Inferior parietal cortex (tissue), 1 donor: ENCODE data around the gene PCMTD2.
A peak's percentile ranks its signal among the peaks of the same experiment; 100 is the strongest.
"Not testable (repeated sequence)": the region's sequence is repeated elsewhere in the genome, so short reads cannot be mapped to it uniquely, and the experiment has no call there.

Experiments
- DNase-seq: peaks from one replicate; pipeline ENCODE4 v3.0.0-alpha.2; 2016; ENCODE audit errors: extremely low spot score

Gene PCMTD2

DNA sequence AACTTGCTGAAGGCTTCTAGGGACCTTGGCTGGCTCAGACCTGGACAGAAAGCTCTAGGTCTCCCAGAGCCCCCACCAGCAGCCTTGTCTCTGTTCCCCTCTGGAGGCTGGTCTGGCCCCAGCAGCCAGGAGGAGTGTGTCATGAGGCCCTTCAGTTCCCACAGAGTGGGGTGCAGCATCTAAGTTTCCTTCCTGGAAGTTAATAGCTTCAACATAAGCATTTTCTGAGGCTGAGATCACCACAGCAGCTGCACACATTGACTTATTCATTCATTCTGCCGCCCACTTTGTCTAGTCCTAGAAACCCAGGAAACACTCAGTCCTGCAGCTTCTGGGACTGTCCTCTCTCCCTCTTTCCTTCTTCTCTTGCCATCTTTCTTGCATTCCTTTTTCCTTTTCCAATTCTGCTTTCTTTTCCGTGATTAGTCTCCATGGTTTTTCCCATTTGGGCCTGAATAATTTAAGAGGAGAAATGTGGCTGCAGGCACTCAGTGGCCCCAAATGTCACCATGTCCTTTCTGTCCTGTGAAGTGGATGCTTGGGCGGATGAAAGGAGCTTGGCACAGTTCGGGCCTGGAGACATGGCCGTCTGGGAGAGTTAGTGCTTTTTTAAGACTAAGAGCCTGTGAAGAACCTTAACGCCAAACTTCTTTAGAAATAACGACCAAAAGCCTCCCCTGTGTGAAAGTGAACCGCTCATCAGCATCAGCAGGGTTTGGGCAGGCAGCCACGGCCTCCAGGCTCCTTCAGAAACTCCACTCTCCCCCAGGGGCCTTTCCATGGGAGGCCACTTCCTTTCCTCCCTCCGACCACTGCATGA, 31.0 kb upstream of the PCMTD2 start:
- DNase-seq, result peak; percentile 14

DNA sequence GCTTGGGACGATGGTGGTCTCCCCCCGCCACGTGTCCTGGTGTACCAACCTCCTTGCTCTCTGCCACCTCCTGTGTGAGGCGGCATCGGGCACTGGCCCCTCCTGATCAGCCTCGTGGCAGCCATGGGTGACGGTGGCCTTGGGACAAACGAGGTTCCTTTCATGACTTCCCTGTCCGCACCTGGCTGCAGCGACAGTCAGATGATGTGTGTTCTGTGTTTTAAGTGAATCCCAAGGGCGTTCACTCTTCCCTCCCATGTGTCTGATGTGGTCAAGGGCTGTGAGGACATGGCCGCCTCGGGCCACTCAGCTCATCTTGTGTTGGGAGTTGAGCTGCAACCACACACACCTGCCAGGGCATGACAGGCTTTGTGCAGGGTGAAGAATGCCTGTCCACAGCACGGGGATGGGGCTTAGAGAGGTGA, 30.4 kb upstream of the PCMTD2 start:
- DNase-seq, result no peak

DNA sequence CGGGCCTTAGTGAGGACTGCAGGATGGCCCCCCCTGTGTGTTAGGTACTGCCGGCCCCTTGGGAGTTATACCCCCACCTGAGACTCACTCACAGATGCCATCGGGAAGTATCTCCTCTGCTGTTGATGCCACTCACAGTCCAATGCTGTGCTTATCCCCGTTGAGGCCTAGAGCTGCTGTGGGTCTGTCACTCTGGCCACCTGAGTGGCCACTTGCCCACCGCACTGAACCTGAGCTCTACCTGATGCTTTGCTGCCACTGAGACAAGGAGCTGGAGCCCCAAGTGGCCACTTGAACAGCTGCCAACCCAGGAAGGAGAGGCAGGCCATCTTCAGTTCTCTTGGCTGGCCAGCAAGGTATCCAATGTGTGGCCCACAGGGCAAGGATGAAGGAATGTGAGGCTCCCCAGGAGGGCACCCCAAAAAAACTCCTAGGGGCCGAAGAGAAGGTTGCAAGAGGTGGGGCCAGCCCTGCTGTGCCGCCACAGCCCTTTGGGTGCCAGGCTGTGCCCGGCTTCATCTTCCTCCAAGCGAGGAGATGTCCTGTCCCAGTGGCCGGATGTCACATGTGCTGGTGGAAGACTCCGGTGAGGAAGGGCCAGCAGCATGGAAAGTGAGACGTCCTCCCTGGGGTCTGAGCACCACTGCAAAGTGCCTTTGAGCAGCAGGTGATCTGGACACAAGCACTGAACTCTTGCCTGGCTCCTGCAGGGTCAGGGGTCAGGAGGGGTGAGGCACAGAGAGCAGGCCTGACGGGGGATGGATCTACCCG, 29.5 kb upstream of the PCMTD2 start:
- DNase-seq, result no peak

DNA sequence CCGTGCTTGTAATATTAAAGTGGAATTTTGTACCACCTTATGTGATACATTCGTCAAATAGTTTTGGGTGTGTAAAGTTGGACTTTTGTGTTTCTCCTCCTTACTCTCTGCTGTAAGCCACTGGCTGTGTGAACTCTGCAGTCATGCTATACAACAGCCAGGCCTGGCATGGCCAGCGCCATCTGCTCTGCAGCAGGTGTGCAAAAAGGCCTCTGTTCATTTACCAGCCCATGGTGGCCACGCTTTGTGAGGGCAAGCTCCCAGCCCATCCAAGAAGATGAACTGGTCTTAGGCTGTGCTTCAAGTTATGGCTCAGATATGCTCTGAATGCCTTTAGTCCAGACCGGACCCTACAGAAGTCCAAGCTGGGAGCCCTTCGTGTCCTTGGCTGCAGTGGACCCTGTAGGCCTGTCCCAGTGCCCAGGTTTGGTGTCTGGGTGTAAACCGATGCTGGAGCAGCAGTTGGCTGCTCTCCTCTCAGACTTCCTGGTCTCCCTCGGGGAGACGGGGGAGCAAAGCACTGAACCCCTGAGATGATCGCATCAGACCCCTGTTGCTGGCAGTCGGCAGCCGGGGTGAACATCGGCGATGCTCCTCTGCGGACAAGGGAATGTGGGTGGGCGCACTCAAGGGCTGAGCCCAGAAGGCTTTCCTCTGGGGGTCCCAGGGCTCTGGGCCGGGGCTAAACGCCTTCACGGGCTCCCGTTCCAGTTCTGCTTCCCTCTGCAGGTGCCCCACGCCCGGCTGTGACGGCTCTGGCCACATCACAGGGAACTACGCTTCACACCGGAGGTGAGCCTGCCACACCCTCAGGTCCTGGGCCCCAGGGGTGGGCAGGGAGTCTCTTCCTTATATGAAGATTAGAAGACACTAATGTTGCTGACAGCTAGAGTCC, 28.6 kb upstream of the PCMTD2 start:
- no peak for DNase-seq

DNA sequence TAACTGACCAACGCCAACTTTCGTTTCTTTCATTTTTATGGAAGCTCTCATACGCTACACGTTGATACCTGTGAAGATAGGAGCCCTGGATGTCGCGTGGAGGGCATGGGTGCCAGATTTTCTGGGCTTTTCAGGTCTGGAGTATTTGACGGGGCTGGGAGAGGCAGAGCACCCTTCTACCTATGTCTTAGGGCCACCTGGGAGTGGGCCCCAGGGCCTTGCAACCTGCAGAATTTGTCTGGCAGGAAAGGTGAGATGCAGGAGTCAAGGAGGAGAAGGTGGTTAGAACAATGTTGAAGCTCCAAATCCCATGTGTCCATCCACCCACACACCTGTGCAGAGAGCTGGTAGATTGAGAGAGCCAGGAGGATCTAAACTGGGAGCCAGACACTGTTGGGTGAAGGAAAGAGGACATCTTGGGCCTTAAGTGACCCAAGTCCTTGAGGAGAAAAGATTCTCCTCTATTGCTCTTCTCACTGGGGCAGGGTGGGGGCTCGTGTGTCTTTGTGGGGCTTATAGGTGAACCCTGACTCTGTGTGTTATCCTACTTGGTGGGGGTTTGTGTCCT, 27.4 kb upstream of the PCMTD2 start:
- no peak for DNase-seq

DNA sequence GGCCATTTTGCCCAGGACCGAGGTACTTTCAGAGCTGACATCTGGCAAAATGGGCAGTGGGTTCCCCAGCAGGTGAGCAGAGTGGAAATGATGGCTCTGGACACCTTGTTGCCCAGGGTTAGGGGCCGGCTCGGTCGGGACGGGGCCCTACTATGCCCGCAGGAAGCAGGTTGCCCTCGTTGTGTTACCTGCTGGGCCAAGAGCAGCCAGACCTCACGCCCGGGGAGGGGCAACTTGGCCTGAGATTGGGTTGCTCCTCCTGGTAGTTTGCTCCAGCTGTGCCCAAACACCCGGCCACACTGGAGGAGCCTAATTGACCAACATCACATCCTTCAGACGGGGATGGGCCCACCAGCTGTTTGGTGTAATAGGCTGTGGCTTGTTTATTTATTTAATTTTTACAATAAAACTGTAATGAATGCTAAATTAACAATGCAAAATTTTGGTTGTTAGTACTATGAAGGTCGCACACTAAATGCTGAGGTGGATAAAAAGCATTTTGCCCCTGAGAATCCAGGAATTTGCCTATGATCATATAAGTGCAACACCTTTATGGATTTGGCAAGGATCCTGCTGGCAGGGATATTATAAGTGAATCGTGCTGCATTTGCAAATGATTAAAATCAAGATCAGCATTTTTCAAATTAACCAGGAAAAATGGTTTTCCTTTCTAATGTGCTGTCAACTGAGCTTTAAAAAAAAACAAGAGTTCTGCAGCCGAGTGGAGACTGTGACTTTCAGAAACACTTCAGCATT, 26.6 kb upstream of the PCMTD2 start:
- DNase-seq, result no peak

DNA sequence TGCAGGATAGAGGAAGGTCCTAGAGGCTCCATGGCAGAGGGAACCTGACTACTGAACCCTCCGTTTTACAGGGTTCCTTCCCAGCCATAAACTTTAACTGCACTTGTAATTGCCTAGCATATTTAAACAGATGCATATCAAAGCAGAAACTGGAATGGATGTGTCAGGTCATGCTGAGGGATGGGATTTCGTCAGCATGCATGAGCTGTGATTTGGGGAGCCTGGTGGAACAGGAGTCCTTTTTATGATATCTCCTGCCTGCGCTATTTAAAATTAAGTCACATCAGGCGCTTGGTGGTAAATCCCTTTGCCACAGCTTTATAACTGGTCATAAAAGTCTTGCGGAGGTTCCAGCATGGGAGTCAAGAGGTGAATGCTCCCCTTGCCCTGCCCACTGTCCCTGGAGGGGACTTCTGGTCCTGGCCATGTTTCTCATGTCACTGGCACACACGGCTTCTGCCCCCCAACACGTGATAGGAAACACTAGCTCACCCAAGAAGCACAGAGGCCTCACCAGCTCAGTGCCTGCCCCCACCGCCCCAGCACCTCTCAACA, 26.0 kb upstream of the PCMTD2 start:
- no peak for DNase-seq

DNA sequence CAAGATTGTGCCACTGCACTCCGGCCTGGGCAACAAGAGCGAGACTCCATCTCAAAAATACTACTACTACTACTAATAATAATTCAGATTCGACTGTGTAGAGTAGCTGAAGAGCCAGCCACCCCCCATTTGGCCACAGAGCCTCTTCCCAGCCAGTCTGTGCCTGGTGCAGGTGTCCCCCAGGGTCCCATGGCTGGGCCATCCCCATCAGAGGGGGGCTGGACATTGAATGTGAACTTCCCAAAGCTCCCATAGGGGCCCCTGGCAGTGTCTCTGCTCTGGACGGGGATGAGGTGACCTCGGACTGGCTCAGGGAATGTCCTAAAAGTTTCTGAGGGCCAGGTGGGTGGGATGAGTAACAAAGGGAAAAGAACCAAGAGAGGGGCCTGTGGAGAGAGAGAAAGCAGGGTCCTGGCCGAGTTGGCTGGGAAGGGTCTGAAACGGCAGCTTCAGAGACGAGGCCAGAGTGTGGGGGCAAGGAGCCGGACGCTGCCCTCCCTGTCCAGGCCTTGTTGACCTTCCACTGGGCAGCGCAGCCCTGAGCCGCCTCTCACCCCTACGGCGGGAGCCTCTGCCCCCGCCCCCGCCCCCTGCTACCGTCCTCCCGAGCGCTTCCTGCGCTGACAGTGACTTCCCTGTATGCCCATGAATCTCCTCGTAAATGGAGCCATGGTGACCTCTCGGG, 24.9 kb upstream of the PCMTD2 start:
- no peak for DNase-seq

DNA sequence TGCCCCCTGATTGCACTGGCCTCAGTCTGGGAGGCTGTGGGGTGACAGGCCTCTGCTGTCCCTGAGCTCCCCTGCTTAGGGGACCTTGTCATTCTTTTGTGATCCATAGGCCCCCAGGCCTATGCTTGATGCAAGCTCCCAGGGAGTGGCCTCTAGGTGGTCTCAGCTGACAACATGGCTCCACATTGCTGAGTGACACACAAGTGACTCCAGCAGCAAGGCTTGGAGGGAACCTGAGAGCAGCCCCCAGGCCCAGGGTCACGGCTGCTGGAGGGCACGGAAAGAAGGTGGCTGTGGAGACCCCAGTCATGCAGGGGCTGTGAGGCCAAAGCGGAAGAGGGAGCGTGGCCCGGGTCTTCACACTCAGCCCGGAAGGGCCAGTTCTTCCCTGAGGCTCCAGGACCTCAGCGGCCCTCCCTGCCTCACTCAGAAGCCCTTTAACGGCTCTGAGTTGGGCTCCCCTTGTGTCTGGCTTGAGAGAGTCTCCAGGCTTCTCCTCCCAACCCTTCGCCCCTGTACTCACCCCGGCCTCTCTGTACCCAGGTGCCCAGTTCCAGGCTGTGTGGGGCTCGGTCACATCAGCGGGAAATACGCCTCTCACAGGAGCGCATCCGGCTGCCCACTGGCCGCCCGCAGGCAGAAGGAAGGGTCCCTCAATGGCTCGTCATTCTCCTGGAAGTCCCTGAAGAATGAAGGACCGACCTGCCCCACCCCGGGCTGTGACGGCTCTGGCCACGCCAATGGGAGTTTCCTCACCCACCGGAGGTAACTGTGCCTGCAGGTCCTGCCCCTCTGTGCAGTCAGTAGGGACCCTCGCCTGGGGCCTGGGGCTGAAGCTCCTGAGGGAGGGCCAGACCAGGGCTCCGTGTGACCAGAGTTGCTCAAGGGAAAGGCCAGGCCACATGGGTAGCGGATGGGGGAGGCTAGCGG, 23.7 kb upstream of the PCMTD2 start:
- no peak for DNase-seq

DNA sequence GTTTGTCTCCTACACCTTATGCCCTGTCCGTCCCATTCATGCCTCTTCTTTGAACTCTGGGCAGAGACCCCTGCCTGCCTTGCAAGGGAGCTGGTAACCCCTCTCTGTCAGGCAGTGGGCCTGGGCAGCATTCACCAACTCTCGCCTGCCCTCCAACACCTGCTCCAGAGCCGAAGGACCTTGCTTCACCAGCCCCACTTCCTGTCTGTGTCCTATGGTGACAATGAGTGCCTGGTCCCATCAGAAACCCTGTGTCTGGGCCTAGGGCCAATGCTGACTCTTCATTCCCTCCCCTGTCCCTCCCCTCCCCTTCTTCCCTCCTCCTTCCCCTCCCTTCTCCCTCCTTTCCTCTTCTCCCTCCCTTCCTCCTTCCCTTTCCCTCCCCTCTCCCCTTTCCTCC, 22.8 kb upstream of the PCMTD2 start:
- DNase-seq, result no peak

DNA sequence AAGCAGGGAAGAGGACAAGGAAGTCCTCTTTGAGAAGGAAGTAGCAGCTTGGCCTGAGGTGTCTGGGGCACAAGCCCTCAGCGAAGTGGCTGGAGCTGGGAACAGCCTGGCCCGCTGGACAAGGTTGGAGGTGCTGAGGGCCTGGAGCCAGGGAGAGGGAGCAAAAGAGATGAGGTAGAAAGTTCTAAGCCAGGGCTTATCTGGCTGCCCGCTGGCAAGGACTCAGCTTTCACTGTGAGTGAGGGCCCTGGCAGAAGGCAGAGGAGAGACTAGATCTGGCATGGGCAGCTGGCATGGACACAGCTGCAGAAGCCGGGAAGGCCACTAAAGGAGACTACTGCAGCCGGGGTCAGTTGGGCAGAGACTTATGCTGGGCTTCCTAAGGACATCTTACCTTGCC, 21.8 kb upstream of the PCMTD2 start:
- DNase-seq, result no peak

DNA sequence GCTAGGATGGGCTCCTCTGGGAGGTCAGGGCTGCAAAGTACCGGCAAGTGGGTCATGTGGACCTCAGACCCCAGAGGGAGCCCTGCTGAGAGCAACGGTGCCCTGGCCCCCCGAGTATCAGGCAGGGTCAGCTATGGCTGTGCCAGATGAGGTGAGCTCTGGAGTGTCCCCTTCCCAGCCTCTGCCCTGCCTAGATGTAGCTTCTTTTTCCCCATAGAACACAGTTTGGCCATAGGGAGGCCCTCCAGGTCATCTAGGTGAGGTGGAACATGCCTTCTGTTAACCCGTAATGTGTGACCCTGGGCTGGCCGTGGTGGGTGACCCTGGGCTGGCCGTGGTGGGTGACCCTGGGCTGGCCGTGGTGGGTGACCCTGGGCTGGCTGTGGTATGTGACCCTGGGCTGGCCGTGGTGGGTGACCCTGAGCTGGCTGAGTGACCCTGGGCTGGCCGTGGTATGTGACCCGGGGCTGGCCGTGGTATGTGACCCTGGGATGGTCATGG, 21.2 kb upstream of the PCMTD2 start:
- no peak for DNase-seq

DNA sequence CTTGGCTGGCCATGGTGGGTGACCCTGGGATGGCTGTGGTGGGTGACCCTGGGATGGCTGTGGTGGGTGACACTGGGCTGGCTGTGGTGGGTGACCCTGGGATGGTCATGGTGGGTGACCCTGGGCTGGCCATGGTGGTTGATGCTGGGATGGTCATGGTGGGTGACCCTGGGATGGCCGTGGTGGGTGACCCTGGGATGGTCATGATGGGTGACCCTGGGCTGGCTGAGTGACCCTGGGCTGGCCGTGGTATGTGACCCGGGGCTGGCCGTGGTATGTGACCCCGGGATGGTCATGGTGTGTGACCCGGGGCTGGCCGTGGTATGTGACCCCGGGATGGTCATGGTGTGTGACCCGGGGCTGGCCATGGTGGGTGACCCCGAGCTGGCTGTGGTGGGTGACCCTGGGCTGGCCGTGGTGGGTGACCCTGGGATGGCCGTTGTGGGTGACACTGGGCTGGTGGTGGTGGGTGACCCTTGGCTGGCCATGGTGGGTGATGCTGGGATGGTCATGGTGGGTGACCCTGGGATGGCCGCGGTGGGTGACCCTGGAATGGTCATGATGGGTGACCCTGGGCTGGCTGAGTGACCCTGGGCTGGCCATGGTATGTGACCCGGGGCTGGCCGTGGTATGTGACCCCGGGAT, 20.5 kb upstream of the PCMTD2 start:
- DNase-seq, result not testable (repeated sequence)

DNA sequence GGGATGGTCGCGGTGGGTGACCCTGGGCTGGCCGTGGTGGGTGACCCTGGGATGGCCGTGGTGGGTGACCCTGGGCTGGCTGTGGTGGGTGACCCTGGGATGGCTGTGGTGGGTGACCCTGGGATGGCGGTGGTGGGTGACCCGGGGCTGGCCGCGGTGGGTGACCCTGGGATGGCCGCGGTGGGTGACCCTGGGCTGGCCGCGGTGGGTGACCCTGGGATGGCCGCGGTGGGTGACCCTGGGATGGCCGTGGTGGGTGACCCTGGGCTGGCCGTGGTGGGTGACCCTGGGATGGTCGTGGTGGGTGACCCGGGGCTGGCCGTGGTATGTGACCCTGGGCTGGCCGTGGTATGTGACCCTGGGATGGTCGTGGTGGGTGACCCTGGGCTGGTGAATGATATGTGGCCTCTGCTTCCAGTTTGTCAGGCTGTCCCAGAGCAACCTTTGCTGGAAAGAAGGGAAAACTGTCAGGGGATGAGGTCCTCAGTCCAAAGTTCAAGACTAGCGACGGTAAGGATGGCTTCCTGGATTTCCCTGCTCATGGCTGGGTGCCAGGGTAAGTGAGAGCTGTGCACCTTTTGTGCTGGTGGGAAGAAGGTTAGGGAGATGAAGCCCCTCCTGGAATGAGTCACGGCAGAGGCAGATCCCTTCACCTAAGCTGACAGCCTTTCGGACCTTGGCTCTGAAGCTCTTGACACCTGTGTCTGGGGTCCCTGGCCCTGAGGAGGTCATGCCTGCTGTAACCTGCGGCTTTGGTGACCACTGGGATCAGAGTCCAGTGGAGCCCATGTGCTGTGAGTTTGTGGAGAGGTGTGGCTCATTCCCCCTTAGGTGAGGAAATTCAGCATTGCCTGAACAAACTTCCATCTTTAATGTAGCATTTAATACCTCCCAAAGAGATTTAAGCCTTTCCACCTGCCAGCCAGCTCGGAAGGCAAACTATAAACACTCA, 19.1 kb upstream of the PCMTD2 start:
- DNase-seq, result no peak

DNA sequence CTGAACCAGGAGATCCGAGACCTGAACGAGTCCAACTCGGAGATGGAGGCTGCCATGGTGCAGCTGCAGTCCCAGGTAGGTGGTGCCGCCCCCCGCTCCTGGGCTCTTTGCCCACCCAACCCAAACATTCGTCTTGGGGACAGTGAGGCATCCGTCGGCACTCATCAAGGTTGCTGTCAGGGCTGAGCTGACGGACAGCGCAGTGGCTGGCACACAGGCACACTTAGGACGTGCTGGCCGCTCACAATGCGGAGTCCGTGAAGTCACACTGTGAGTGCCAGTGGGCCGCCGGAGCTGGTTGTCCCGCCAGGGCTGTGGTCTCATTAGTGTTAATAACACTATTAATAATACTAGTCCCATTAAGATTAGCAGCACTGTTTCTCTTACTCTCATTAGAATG, 18.2 kb upstream of the PCMTD2 start:
- DNase-seq, result no peak

DNA sequence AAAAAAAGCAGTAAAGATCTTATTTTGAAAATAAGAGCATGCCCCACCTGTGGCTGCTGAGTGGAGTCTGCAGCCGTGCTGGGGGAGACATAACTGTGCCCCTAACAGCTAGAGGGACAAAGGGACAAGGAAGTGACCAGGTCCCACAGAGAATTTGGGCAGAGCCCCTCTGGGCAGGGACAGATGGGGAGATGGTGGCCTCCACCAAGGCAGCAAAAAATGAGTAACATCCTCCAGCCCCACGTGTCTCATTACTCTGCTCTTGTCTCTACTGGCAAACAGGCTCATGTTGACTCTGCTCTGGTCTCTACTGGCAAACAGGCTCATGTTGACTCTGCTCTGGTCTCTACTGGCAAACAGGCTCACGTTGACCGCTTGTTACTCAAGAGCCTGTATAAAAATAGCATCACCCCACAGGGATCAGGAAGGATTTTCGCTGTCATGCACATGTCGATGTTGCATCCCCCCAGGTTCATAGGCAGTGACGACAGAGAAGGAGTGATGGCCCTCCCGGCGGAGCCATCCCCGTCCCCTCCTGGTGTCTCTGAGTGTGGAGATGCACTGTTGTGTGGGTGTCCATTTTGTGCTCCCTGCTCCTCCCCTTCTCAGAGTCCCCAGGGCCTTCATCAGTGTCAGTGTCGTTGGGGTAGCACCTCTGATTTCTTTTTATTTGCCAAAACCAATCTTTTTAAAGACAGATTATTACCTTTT, 17.3 kb upstream of the PCMTD2 start:
- no peak for DNase-seq
